Activated naive CD8-positive, alpha-beta T cell (primary cell): ENCODE measurements around the gene AQP12A.

ENCODE experiments used
- H3K27ac Mint-ChIP-seq: one replicate; pipeline ENCODE4 v1.8.0; 2021; ENCODE audit warnings: mixed read lengths
- H3K27me3 Mint-ChIP-seq: one replicate; pipeline ENCODE4 v1.8.0; 2021; ENCODE audit warnings: mixed read lengths
- H3K36me3 Mint-ChIP-seq: one replicate; pipeline ENCODE4 v1.8.0; 2021; ENCODE audit warnings: mixed read lengths
- H3K4me1 Mint-ChIP-seq: one replicate; pipeline ENCODE4 v1.8.0; 2021; ENCODE audit warnings: low read depth, mixed read lengths
- H3K4me3 Mint-ChIP-seq: one replicate; pipeline ENCODE4 v1.8.0; 2021; ENCODE audit warnings: mild to moderate bottlenecking, mixed read lengths
- H3K9me3 Mint-ChIP-seq: one replicate; pipeline ENCODE4 v1.8.0; 2021; ENCODE audit warnings: low read depth, mixed read lengths

The AQP12A gene

GRCh38 chr2:240718896-240719490 is 27.3 kb downstream of the AQP12A start:
- no peaks in the 10 kb centered on the region for H3K4me1 Mint-ChIP-seq
- H3K4me3 Mint-ChIP-seq = no peak overlapping the region
- no peaks in the 10 kb centered on the region for H3K27me3 Mint-ChIP-seq
- H3K27ac Mint-ChIP-seq = no peak overlapping the region
- no peaks in the 10 kb centered on the region for H3K9me3 Mint-ChIP-seq
- no peaks in the 10 kb centered on the region for H3K36me3 Mint-ChIP-seq

- no peaks in the 10 kb centered on the region for H3K36me3 Mint-ChIP-seq
- H3K4me1 Mint-ChIP-seq = no peaks in the 10 kb centered on the region
- no peaks in the 10 kb centered on the region for H3K27me3 Mint-ChIP-seq
- H3K4me3 Mint-ChIP-seq = no peak overlapping the region
- H3K9me3 Mint-ChIP-seq = no peaks in the 10 kb centered on the region
- no peak overlapping the region for H3K27ac Mint-ChIP-seq
These were observed 28.2 kb downstream of the AQP12A start for GRCh38 chr2:240719676-240720545.

- Mint-ChIP-seq H3K9me3 (no peaks in the 10 kb centered on the region), H3K27ac (no peak overlapping the region), H3K4me3 (no peak overlapping the region), H3K4me1 (no peaks in the 10 kb centered on the region), H3K36me3 (no peaks in the 10 kb centered on the region), H3K27me3 (no peaks in the 10 kb centered on the region)
These were observed 29.3 kb downstream of the AQP12A start for GRCh38 chr2:240720686-240721595.

- H3K27ac Mint-ChIP-seq = no peak overlapping the region
- no peaks in the 10 kb centered on the region for H3K36me3 Mint-ChIP-seq
- no peaks in the 10 kb centered on the region for H3K9me3 Mint-ChIP-seq
- no peaks in the 10 kb centered on the region for H3K27me3 Mint-ChIP-seq
- H3K4me3 Mint-ChIP-seq = no peak overlapping the region
- no peaks in the 10 kb centered on the region for H3K4me1 Mint-ChIP-seq
These were observed 30.0 kb downstream of the AQP12A start for GRCh38 chr2:240721596-240722180.

GRCh38 chr2:240722376-240722775 is 30.7 kb downstream of the AQP12A start:
- Mint-ChIP-seq H3K27ac (no peak overlapping the region), H3K4me1 (no peaks in the 10 kb centered on the region), H3K27me3 (no peaks in the 10 kb centered on the region), H3K36me3 (no peaks in the 10 kb centered on the region), H3K9me3 (no peaks in the 10 kb centered on the region), H3K4me3 (no peak overlapping the region)

GRCh38 chr2:240722796-240723735 is 31.4 kb downstream of the AQP12A start:
- Mint-ChIP-seq H3K36me3 (no peaks in the 10 kb centered on the region), H3K4me1 (no peaks in the 10 kb centered on the region), H3K9me3 (no peaks in the 10 kb centered on the region), H3K27me3 (no peaks in the 10 kb centered on the region), H3K4me3 (no peak overlapping the region), H3K27ac (no peak overlapping the region)

- Mint-ChIP-seq H3K36me3 (no peaks in the 10 kb centered on the region), H3K27me3 (no peaks in the 10 kb centered on the region), H3K27ac (no peak overlapping the region), H3K4me3 (no peak overlapping the region), H3K9me3 (no peaks in the 10 kb centered on the region), H3K4me1 (no peaks in the 10 kb centered on the region)
These were observed 32.2 kb downstream of the AQP12A start for GRCh38 chr2:240723851-240724250.

GRCh38 chr2:240724431-240724830 is 32.8 kb downstream of the AQP12A start:
- H3K27me3 Mint-ChIP-seq = no peaks in the 10 kb centered on the region
- no peak overlapping the region for H3K4me3 Mint-ChIP-seq
- H3K27ac Mint-ChIP-seq = no peak overlapping the region
- H3K36me3 Mint-ChIP-seq = no peaks in the 10 kb centered on the region
- H3K9me3 Mint-ChIP-seq = no peaks in the 10 kb centered on the region
- H3K4me1 Mint-ChIP-seq = no peaks in the 10 kb centered on the region

- Mint-ChIP-seq H3K27ac (no peak overlapping the region), H3K4me3 (no peak overlapping the region), H3K4me1 (no peaks in the 10 kb centered on the region), H3K27me3 (no peaks in the 10 kb centered on the region), H3K36me3 (no peaks in the 10 kb centered on the region), H3K9me3 (no peaks in the 10 kb centered on the region)
These were observed 33.6 kb downstream of the AQP12A start for GRCh38 chr2:240725266-240725665.

GRCh38 chr2:240725671-240726070 is 34.0 kb downstream of the AQP12A start:
- H3K27ac Mint-ChIP-seq = no peak overlapping the region
- no peak overlapping the region for H3K4me3 Mint-ChIP-seq
- no peaks in the 10 kb centered on the region for H3K36me3 Mint-ChIP-seq
- no peaks in the 10 kb centered on the region for H3K27me3 Mint-ChIP-seq
- no peaks in the 10 kb centered on the region for H3K4me1 Mint-ChIP-seq
- no peaks in the 10 kb centered on the region for H3K9me3 Mint-ChIP-seq

- Mint-ChIP-seq H3K36me3 (no peaks in the 10 kb centered on the region), H3K27ac (no peak overlapping the region), H3K9me3 (no peaks in the 10 kb centered on the region), H3K27me3 (no peaks in the 10 kb centered on the region), H3K4me3 (no peak overlapping the region), H3K4me1 (no peaks in the 10 kb centered on the region)
These were observed 35.2 kb downstream of the AQP12A start for GRCh38 chr2:240726876-240727275.

- Mint-ChIP-seq H3K4me3 (no peak overlapping the region), H3K4me1 (no peaks in the 10 kb centered on the region), H3K27me3 (no peaks in the 10 kb centered on the region), H3K36me3 (no peaks in the 10 kb centered on the region), H3K9me3 (no peaks in the 10 kb centered on the region), H3K27ac (no peak overlapping the region)
These were observed 35.8 kb downstream of the AQP12A start for GRCh38 chr2:240727439-240727838.

- H3K27me3 Mint-ChIP-seq = no peaks in the 10 kb centered on the region
- H3K9me3 Mint-ChIP-seq = no peaks in the 10 kb centered on the region
- no peak overlapping the region for H3K4me3 Mint-ChIP-seq
- H3K36me3 Mint-ChIP-seq = no peaks in the 10 kb centered on the region
- no peaks in the 10 kb centered on the region for H3K4me1 Mint-ChIP-seq
- H3K27ac Mint-ChIP-seq = no peak overlapping the region
These were observed 36.2 kb downstream of the AQP12A start for GRCh38 chr2:240727913-240728312.

GRCh38 chr2:240728361-240728760 is 36.7 kb downstream of the AQP12A start:
- Mint-ChIP-seq H3K27me3 (no peaks in the 10 kb centered on the region), H3K27ac (no peak overlapping the region), H3K4me3 (no peak overlapping the region)

More at GRCh38 chr2:240728361-240728760, 36.7 kb downstream of the AQP12A start:
- Mint-ChIP-seq H3K36me3 (no peaks in the 10 kb centered on the region), H3K9me3 (no peaks in the 10 kb centered on the region), H3K4me1 (no peaks in the 10 kb centered on the region)
